Activated CD4-positive, alpha-beta T cell treated with anti-CD3 and anti-CD28 coated beads, Interleukin-2, amount 50 U/mL, for 16 hours (primary cell): ENCODE data around the gene POU2F1.

ENCODE experiments used
- DNase-seq: peaks from one replicate; pipeline ENCODE4 v3.0.0-alpha.2; 2020

POU2F1 gene

DNA sequence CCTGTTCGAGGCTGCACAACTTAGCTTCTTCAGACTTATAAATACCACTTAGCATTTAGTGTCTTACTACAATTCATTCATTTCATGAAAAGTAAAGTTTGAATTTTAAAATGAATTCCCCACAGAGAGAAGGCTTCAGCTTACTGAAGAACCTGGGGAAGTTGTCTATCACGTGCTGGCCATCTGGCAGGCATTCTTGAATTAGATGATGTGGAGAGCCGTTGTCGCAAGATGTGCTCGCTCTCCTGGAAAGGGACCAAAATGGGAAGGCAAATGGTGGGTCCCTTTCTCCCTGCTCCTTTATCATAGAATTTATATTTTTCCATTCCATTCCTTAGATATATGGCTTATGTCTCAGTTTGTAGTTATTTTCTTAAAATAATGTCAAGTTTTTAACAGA is 207.2 kb downstream of the POU2F1 start:
- no peak for DNase-seq

DNA sequence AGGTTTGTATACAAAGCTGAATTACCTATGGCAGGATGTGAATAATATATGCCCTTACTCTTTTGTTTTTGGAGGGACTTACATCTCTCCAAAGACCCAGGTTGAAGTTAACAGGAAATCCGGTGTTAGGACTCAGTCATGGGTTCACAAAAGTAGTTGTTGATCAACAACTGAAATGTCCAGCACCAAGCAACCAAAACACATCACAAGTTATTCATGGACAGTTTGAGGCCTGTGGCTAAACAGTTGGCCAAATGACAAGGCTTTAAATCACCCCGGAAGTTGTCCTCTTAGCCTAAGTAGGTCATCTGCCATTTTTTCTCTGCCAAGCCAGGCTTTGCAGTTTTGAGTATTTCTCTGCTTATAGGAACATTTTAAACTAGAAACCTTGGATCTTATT is 207.7 kb downstream of the POU2F1 start:
- no peak for DNase-seq

DNA sequence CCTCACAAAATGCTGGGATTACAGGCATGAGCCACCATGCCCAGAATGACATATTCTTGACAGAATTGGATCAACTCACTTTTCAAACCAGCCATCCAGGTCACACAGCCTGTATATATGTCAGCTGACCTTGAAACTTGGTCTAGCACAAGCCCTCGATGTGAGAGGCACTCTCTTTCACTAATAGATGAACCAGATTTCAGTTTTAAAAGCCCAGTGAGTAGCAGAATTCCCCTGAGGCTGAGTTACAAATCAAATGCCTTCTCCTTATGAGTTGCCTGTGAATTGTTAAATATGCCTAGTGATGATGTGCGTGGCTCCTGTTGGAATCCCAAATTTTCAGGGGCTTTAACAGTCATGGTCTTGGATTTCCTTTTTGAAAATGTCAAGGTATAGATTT is 208.9 kb downstream of the POU2F1 start:
- DNase-seq = no peak

DNA sequence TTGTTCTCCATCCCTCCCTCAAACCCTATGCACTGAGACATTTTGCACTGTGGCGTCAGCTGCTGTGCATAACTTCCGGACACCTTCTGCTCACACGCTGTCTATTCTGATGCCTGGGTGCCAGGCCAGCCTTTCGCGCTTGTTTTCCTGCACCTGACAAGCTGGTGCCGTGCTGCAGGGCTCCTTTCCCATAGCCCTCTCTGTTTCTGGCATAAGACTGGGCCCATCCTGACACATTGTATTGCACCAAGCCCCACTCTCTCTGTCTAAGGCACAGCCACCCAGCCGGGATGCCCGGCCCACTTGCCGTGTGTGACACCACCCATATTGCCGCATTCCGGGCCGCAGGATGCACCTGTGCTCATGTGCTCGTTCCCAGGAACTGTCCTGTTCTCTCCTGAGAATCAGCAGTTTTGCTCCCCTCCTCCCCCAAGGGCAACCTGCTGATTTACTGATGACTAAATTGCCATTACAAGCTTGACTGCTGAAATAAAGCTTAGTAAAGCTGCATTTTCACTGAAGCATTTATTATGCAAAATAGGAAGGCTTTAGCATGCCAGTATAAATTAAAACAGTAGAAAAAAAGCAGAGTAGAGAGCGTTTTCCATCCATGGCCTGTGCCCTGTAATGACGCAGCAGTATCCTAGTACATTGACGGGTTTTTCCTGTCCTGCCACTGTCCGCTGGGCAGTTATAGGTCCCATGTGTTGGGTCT is 209.6 kb downstream of the POU2F1 start:
- no peak for DNase-seq

DNA sequence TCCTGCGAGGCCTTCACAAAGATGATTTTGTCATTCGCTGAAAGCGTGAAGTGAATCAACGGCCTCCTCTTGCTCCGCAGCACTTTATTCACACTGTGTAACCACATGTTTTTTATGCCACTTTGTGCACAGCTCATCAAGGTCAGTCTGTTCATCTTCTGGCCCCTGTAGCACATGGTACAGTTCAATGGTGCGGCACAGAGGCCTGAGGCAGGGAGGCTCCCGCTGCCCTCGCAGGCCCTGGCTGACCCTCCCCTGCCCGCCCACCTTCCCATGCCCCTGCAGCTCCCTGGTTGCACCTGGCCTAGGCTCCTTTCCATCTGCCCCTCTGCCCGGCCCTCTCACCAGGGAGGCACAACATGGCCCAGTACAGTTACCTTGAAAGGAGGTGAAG is 210.2 kb downstream of the POU2F1 start:
- DNase-seq = no peak

DNA sequence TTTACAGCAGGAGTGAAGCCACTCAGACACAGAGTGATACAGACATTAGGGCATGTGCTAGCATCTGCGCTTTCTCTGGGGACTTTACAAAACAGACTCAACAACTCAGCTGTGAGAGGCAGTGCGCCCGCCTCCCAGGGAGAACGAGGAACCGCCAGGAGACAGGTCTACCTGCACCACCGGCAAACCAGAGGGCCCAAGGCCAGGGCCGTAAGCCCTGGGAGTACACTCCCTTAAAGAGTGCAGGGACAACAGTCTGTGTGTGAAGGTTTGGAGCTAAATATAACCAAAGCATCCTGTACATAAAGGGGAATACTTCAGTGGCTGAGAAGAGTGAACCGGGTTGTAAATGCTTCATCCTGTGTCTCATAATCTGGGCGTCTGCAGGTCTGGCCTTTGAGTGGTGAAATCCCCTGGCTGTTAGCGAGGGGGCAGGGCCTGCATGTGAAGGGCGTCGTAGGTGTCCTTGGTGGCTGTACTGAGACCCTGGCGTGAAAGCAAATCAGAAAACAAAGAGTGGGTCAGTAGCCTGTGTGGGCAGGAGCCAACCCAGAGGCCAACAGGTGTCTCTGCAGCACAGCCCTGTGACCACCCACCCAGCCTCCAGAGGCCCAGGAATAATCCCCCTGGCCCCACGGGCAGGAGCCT is 210.7 kb downstream of the POU2F1 start:
- DNase-seq = no peak

DNA sequence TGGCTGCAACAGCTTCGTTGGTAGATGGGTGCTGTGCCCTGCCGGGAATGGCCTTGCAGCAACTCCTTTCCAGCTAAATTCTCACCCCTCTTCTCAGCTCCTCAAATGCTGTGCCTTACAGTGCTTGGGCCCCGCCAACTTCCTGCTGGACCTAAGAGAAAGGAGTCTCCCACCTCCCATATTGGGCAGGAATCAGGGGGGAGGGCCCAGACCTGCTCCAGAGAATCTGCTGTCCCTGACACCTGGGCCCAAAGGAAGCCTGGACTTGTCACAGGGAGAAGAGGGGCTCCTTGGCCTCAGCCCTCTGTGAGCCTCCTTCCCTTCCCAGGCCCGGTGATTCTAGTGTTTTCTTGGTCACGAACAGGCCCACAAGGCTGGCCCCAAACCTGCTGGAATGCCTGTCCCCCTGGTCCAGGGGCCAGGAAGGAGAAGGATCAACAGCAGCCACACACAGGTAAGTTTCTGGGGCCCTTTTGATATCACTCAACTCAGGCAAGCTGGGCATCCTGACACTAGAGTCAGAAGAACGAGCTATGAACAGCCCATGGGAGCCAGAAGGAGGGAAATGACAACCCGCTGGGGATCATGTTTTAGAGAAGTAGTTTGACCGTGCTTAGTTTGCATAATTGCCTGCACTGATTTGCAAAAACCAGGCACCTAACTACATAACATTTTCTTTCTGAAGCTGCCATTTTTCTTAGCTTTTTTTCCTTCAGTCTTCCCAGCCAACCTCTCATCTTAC is 211.4 kb downstream of the POU2F1 start:
- DNase-seq = no peak

DNA sequence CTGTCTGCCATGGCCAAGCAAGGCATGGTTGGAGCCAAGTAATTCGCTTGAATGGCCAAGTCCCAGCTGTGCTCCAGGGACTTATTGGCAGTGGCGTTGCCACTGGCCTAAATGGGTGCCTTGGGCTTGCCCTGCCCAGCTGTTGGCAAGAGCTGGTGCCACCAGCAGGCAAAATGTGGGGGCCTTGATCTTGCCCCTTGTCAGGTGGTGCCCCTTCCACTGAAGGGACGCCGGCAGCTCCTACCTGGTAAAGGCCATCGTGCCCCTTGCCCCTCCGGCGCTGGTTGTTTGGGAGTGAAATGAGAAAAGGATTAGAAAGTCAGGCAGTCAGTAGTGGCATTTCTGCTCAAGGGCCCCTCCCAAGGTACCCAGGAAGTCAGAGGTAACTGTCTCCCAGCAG is 212.1 kb downstream of the POU2F1 start:
- no peak for DNase-seq

DNA sequence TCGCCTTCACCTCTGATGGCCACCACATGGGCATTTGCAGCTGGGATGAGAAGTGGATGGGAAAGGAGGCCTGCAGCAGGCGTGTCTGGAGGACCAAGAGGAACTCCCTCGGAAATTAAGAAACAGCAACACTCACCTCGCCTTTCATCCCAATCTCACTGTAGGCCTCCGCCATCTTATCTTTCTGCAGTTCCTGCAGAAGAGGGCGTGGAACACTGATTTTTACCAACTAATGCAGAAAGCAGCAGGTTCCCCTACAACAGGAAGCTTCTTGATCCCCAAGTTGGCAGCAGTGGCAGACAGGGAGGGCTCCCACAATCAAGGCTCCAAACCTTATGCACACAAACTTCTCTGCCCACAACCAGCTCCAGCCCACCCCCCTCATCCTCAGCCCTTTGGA is 213.2 kb downstream of the POU2F1 start:
- DNase-seq = no peak

DNA sequence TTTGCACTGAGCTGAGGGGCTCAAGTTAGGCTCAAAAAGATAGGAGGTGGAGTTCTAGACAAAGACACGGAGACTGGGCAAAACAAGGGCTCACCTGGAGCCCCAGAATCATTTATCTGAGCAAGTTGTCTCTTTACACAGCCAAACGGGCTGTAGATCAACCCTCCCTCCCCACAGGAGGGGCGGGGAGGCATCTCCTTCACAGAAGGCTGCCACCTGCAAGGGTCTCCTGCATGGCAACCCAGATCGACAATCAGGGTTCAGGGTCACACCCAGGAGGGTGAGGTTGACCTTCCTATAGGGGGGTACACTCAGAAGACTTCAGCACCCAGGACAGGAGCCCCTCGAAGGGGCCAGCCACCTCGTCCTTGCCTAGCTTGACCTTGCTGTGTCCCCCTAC is 213.6 kb downstream of the POU2F1 start:
- no peak for DNase-seq

DNA sequence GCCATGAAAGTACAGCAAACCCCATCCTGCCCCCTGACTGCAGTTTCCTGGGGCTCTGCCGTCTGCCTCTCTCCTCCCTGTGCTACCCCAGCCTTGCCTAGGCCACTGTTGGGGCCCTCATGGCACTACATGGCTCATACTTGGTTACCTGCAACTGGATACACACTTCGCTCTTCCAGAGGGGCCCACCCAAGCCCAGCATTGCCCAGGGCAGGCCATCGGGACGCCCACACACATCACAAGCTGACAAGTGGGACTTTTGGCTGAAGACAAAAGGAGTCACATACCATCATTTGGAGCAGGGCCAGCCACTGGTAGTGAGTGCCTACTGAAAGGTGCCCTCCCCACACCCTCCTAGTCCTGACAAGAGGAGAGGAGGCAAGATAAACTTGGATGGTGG is 214.8 kb downstream of the POU2F1 start:
- no peak for DNase-seq

DNA sequence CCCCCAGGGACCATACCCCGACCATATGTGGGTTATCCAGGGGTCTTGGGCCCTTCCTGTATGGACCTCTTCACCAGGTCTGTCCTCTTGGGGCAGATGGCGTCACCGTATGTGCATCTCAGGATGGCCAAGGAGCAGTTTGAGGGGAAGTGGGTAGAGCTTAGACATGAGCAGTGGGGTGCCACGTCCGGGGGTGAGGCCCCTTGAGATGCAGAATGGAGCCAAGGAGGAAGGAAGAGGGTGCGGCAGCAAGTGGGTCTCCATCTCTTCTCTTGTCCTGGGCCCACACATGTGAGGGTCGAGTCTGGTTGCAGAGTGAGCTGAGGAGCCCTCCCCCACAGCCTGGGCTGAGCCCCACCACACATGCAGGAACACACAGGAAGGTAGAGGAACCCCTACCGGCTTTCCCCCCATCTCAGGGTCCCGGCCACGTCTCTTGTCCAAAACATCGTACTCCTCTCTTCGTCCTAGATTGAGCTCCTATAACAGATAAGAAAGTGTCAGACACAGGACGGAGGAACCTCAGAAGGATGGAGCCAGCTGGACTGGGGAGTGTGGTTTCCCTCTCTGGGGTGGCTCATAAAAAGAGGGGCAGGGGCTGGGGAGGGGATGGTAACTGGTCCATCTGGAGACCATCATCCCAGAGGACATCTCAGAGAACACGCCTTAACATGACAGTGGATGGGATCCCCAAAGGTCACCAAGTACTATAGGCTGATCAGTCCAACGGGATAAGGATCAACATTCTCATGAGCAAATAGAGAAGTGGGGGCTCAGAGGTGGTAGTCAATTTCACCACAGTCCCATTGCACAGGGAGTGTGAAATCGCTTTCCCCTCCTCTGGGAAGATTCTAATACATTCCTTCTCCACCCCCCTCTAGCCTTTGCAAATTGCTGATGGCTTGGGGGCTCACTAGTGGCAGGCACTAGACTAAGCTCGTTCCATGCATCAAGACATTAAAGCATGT is 217.8 kb downstream of the POU2F1 start:
- no peak for DNase-seq

DNA sequence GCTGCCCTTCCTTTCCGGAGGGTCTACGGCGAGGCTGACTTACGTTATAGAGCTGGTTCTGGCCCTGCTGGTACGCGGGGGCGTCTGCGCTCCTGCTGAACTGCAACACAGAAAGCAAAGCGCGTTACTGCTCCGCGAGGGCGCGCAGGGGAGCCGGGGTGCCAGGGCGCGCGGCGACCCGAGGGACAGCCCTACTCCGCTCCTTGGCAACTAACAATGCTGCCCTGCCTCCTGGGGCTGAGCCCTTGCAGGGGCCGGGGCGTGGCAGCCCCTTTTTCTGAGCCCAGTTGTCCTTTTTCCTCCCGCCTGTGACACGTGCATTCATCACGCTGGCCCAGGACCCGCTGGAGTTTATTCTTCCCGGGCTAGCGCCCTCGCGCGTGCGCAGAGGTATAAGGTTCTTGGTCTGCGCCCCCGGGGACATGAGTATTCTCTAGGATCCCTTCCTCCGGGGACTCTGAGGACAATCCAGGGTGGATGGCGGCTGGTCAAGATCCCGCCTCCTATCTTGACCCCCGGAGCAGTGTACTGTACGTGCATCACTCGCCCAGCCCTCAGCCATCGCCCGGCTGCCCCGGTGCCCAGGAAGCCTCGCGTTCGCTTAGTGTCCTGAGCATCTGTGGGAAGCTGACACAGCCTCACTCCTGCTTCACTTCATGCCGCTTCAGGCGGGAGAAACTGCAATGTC is 218.8 kb downstream of the POU2F1 start:
- no peak for DNase-seq

DNA sequence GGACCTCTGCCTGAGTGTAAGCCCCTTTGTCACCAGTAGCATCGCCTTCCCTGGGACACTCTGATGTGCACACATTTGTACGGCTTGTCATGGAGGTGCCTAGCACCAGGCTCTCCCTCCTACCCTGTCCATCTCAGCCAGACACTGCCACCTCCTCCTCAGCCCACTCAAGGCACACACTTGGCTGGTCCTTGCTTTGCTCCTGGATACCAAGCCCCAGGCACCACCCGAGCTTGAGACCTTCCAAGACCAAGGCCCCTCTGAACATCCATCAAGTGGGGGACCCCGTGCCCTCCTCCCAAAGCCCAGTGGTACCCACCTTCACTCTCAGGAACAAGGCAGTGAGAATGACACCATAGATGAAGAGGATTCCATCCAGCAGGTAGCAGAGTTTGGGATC is 219.7 kb downstream of the POU2F1 start:
- DNase-seq = no peak

DNA sequence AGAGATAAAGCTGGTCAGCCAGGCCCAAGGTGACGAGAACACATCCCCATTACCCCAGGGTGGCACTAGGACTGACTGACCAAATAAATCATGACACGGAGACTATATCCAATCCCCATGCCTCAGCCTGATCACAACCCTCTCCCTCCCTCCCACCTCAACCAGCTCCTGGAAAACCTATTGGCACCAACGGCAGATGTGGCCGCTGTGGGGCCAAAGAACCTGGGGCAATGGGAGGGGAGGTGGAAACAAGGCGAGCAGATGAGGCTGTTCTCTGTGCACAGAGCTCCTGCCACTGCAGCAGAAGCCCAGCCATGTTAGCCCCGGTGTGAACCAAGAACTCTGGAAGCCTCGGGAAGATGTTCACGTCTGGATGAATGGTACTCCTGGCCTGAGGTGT is 220.1 kb downstream of the POU2F1 start:
- DNase-seq = no peak

DNA sequence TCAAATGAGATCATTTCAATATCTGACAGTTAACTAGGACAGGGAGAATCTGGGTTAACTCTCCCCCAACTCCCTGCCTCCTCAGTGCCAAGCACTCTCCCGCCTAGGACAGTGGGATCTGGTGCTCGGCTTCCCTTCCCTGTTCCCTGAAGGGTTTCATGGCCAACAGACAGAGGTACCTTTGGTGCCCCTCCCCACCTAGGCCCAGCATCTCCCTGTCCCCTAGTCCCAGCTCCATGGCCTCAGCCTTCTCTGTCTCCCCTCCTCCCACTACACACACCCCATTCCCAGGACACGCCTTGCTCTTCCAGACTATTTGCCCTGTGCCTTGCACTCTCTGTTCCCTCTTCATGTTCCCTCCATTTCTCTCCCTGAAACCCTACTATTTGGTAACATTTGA is 220.5 kb downstream of the POU2F1 start:
- no peak for DNase-seq

DNA sequence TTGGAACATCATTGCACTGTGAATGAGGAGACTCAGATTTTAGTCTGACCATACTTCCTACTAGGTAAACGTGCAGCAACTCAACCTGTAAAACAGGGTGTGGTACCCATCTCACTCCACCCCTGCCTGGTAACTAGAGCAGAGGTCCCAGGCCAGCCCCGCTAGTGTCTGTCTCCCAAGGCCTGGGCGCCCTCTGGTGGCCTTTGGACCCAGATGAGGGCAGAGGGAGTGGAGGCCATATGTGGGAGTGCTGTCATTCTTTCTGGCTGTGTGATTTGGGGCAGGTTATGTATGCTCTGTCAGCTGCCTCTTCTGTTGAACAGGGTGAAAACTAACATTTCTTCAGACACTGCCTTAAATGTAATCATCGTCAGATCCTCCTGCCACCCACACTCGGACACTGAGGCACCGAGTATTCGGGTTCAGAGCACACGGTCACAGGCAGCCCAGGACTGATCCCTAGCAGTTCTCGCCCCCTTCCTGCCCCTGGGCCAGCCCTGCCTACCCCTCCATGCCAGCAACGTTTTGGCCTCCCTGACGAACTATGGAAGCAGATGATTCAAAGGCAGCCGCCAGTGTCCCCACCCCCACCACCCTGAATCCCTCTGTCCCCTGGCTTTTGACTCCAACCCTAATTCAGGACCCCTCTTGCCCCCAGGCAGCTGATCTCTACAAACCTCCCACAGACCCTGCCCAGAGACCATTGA is 221.6 kb downstream of the POU2F1 start:
- peak; percentile 84 for DNase-seq

DNA sequence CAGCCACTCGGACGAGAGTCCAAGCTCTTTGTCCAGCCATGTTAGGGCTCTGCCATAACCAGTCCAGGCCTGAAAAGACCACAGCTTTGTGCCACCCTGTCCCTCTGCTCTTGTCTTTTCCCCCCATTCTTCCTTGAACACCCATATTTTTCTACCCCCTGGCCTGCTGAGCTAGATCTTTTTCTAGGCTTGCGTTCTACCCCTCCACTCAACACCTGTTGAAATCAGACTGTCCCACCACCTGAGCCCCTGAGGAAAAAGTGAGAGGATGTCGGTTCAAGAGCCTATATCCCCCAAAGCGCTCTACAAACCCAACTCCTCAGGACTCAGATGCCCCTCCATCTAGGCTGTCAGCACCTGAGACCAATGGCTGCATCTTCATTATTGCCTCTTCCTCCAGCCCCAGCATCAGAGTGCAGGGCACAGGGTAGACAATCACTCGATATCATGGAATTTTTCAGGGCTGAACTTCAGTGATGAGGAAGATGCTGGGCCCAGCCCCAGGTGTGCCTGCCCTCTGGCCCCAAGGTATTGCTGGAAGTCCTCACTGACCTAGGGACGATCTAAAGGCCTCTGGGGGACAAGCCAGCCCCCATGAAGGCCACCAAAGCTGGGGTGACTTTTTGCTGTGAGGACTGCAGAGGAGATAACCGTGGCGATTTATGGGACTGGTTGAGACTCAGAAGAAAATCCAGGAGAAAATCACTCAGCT is 222.3 kb downstream of the POU2F1 start:
- no peak for DNase-seq

DNA sequence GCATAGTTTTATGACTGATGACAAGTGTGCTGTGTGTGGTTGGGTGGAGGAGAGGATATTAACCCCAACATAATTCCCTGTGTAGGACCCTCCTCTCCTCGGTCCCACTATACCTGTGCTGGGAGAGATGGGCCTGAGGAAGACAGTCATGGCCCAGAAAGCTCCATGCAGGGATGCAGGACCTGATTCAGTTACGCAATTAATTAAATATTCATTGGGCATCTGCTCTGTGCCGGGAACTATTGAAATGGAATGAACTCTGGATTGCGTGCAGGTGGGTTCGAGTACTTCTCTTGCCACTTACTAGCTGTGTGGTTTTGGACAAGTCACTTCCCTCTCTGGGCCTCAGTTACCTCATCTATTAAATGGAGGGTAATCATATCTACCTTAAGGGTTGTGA is 223.1 kb downstream of the POU2F1 start:
- DNase-seq = no peak

DNA sequence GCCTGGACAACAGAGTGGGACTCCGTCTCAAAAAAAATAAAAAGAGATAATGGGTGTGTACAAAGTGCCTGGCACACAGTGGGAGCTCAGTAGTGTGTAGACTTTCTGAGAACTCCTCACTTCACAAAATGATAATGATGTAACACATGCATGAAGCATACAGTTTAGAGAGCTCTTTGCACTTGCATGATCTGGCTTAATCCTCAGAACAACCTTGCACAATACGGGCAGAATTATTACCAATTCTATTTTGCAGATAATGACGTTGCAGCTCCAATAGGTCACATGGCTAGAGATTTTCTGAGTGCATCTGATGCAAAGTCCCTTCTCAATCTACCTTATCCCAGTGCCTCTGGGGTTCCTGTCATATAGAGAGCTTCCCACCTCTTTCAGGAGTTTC is 226.3 kb downstream of the POU2F1 start:
- DNase-seq = no peak

DNA sequence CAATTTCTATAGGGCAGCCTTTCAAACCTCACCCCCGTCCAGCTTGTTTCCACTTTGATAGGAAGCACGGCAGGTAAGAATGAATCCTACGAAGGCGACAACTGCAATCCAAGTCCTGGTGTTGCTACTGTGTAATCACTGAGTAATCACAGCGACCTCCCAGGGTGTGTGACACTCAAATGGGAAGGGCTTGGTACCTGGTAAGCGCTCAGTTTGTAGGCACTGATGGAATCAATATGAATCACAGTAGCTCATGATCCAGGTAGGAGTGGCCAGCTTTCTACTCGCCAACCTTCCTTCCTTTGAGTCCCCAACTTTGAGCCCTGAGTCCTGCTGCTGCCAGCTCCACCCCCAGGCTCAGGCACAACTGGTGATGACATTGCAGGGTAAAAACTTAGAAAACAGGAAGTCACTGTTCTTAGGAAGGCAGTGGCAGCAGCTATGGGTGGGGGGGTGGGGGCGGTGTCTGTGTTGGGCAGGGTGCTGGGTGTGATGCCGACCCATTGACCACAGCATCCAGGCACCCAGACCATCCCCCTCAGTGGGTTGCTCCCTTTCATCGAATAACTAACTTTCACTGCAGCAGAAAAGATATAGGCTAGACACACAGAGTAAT is 226.9 kb downstream of the POU2F1 start:
- DNase-seq = peak; percentile 90
